Gastroesophageal sphincter (tissue), 4 donors: ENCODE data around the gene ICA1. TPM values are rescaled to one million over a fixed set of nuclear protein-coding genes. Genes with fewer than 3 reads are reported as not detected.
A peak's percentile ranks its signal among the peaks of the same experiment; 100 is the strongest.

Source experiments
- ATAC-seq: fragments of 150-250 bp; one replicate; pipeline ENCODE4 v1.9.1; 2016; ENCODE audit warnings: mild to moderate bottlenecking, moderate library complexity
- H3K27ac ChIP-seq, 4 donors: fragments of 200-600 bp; sonication (generic) in 3 of 4; 1 replicate in 3 of 4; 2 replicates in 1 of 4; pipeline ENCODE4 v1.5.1; 2016 to 2019
- H3K27me3 ChIP-seq: fragments of 200-600 bp; sonication (generic); one replicate; pipeline ENCODE4 v1.5.1; 2019
- H3K36me3 ChIP-seq, 2 donors: fragments of 200-600 bp; sonication (generic); one replicate each; pipeline ENCODE4 v1.5.1; 2019; ENCODE audit warnings: control low read depth in 1 of 2
- H3K4me1 ChIP-seq, 3 donors: fragments of 200-600 bp; sonication (generic); 1 replicate in 2 of 3; 2 replicates in 1 of 3; pipeline ENCODE4 v1.5.1; 2016 to 2019; ENCODE audit warnings: control low read depth in 2 of 3
- H3K4me3 ChIP-seq, 2 donors: fragments of 200-600 bp; sonication (generic); one replicate each; pipeline ENCODE4 v1.5.1; 2019; ENCODE audit warnings: mild to moderate bottlenecking in 1 of 2, moderate library complexity in 1 of 2
- H3K9me3 ChIP-seq, 3 donors: fragments of 200-600 bp; sonication (generic); one replicate each; pipeline ENCODE4 v1.5.1; 2017 to 2019; ENCODE audit warnings: control low read depth in 2 of 3
- EP300 ChIP-seq: sonication (generic); formaldehyde crosslinking; IDR thresholded peaks from one replicate; pipeline ENCODE4 v1.6.1; 2017; ENCODE audit warnings: antibody characterized with exemption, mild to moderate bottlenecking
- POLR2A ChIP-seq, 2 donors: fragments of 450-650 bp; IDR thresholded peaks; one replicate each; pipeline ENCODE4 v1.6.1; 2017; ENCODE audit warnings: antibody characterized with exemption in 2 of 2, mild to moderate bottlenecking in 2 of 2, moderate library complexity in 1 of 2
- POLR2AphosphoS5 ChIP-seq: sonication (generic); formaldehyde crosslinking; IDR thresholded peaks from one replicate; pipeline ENCODE4 v1.6.1; 2017; ENCODE audit warnings: antibody characterized with exemption
- WGBS, 2 donors: methylation state at CpG; one replicate each; pipeline ENCODE4 v1.1.5; 2018; ENCODE audit warnings: low coverage in 1 of 2; 5-methylcytosine and 5-hydroxymethylcytosine counted together
- total RNA-seq, 4 donors: library from RNA; depleted of rRNA; stranded (reverse); fragments of >200 nt; gene quantifications; one replicate each; pipeline ENCODE4 v1.1.0, GENCODE V29; 2016
- TF ChIP-seq, protein P1 (sequence below), 4 experiments: fragments of 200-600 bp in 2 of 4; fragments of 450-650 bp in 2 of 4; sonication (generic) in 1 of 4; IDR thresholded peaks; one replicate each; pipeline ENCODE4 v1.5.1; 2017 to 2019; ENCODE audit warnings: antibody characterized with exemption in 4 of 4, mild to moderate bottlenecking in 2 of 4, moderate library complexity in 2 of 4

The ICA1 gene
- total RNA-seq, 4 donors from 2014 or later, result 6.6 to 11.7 (median 8.2) TPM

DNA sequence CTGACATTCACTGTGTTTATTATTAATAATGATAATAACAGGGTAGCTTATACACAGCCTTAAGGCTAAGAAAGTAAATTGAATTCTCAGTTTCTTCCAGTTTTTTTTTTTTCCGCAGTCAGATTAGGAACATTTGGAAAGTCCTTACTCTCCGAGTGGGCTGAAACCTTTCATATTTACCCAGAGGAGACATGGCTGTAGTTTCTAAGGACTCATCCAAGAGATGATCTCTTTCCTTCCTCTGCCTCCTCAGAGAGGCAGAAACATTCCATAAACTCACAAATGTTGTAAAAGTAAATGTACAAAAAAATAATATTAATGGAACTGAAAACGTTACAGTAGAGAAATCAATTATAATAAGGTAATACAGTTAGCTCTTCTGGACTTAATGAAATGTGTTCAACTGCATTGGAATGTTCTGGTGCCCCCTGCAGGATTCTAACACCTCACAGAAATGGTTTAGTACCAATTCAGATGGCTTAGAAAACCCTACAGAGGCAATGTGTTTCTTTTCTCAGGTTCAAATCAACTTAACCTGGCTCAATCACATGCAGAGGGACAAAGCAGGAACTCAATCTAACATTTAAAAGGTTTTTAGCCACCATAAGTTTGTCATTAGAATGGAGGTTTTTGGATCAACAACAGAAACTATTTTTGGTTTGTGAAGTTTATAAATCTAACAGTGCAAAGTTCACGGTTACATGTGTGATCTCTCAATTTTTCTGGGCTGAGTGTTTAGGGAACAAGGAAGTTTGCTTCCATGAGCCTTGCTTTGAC lies 71.7 kb downstream of the ICA1 start:
- Histone ChIP-seq H3K27me3 (no peaks in the 10 kb centered on the region), H3K27ac (no peak overlapping the region), H3K36me3 (no peaks in the 10 kb centered on the region), H3K9me3 (no peaks in the 10 kb centered on the region), H3K4me1 (peaks cover 0 to 10% (median 0%) of the 10 kb centered on the region in 3 donors), H3K4me3 (no peak overlapping the region)
- 15 to 25% methylated on average over 3 to 4 of the region's 4 CpGs for WGBS, 2 donors
- ATAC-seq, result no peak
- TF ChIP-seq POLR2A (IDR thresholded peaks at IDR 0.05) (no peak), POLR2AphosphoS5 (no peak), EP300 (no peak)
- TF ChIP-seq, protein P1, sequence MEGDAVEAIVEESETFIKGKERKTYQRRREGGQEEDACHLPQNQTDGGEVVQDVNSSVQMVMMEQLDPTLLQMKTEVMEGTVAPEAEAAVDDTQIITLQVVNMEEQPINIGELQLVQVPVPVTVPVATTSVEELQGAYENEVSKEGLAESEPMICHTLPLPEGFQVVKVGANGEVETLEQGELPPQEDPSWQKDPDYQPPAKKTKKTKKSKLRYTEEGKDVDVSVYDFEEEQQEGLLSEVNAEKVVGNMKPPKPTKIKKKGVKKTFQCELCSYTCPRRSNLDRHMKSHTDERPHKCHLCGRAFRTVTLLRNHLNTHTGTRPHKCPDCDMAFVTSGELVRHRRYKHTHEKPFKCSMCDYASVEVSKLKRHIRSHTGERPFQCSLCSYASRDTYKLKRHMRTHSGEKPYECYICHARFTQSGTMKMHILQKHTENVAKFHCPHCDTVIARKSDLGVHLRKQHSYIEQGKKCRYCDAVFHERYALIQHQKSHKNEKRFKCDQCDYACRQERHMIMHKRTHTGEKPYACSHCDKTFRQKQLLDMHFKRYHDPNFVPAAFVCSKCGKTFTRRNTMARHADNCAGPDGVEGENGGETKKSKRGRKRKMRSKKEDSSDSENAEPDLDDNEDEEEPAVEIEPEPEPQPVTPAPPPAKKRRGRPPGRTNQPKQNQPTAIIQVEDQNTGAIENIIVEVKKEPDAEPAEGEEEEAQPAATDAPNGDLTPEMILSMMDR (IDR thresholded peaks at IDR 0.05), result peak in 3 of 4 experiments; percentile 34 to 61 (median 53)

DNA sequence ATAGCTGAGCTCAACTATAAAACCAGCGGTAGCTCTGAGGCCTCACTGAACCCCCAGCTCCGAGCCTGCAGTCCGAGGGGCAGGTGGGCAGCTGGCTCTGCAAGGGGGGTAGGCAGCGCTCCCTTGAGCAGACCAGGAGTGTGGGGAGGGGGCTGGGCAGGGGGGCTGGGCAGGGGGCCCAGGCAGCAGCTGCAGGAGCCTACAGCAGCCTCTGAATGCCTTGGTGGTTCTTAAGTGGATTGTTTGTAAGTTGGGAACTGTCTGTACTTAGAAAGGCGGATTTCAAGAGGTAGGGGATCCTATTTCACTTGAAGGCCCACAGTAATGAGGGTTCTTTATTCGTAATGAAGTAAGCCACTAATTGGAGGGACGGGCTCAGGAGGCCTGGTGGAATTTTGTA lies 72.3 kb downstream of the ICA1 start:
- peaks cover 0 to 10% (median 0%) of the 10 kb centered on the region in 3 donors for H3K4me1 ChIP-seq
- no peaks in the 10 kb centered on the region for H3K27me3 ChIP-seq
- no peaks in the 10 kb centered on the region for H3K36me3 ChIP-seq
- H3K4me3 ChIP-seq, result no peak overlapping the region
- no peaks in the 10 kb centered on the region for H3K9me3 ChIP-seq
- no peak for TF ChIP-seq POLR2A (IDR thresholded peaks at IDR 0.05)
- no peak for TF ChIP-seq EP300
- TF ChIP-seq, protein P1 (IDR thresholded peaks at IDR 0.05), result no peak
- TF ChIP-seq POLR2AphosphoS5, result no peak
- 59 to 75% methylated on average over 3 of the region's 7 CpGs for WGBS, 2 donors
- no peak for ATAC-seq
- no peak overlapping the region for H3K27ac ChIP-seq

DNA sequence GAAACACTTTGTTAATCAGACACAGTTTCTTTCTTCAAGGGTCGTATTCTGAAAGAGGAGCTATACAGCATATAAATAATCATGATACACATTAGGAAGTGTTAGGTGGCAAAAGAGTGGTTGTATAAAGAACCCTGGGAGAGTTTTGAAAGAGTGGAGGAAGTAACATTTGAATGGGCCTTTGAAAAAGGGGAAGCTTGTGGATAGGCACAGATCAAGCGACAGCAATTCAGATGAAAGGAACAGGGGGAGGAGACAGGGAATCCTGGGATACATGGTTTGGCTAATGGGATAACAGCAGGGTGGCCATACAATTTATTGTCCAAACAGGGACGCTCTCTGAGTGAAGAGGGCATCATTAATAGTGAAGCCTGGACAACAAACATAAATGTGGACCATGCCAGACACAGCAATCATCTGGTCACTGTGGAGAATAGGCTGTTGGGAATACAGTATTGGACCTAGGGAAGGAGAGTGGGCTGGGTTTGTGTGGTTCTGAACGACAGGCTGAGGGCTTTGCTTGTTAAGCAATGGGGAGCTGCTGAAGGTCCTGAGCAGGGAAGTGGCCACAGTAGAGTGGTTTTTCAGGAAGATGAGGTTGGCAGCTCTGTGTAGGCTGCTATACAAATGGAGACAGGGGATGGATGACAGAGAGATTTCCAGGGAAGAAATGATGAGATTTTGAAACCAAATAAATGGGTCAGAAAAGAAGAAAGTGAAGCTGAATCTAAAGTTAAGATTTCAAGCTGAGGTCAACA lies 75.9 kb downstream of the ICA1 start:
- no peak for ATAC-seq
- TF ChIP-seq, protein P1 (IDR thresholded peaks at IDR 0.05), result no peak
- TF ChIP-seq POLR2AphosphoS5, result no peak
- no peak for TF ChIP-seq EP300
- no peak for TF ChIP-seq POLR2A (IDR thresholded peaks at IDR 0.05)
- Histone ChIP-seq H3K27ac (no peak overlapping the region), H3K27me3 (no peaks in the 10 kb centered on the region), H3K4me3 (no peak overlapping the region), H3K4me1 (peaks cover 0 to 10% (median 0%) of the 10 kb centered on the region in 3 donors), H3K36me3 (no peaks in the 10 kb centered on the region), H3K9me3 (no peaks in the 10 kb centered on the region)
- WGBS, 2 donors, result 76 to 86% methylated on average over 2 to 4 of the region's 4 CpGs

DNA sequence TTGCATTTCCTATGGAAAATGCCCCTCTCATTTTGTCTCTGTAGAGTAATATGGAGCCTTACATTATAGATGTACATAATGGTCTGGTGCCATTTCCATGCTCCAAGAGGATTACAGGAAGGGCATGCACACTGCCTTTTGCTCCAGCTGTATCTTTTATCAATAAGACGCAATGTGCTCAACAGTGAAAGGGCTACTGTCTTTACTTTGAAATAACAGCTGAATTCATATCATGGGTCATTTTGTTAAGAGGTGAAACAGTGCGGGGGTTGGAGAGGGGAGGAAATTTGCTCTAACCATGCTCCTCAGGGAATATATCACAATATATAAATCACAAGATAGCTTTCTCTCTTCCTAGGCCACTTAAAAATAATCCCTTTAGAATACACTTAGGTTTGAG lies 77.7 kb downstream of the ICA1 start:
- TF ChIP-seq, protein P1 (IDR thresholded peaks at IDR 0.05), result no peak
- TF ChIP-seq EP300 (no peak), POLR2AphosphoS5 (no peak), POLR2A (IDR thresholded peaks at IDR 0.05) (no peak)
- no peaks in the 10 kb centered on the region for H3K4me1 ChIP-seq

More for the DNA sequence above, 77.7 kb downstream of the ICA1 start:
- H3K9me3 ChIP-seq, result no peaks in the 10 kb centered on the region
- no peak overlapping the region for H3K4me3 ChIP-seq
- WGBS, 2 donors, result 84 to 86% methylated on average over 2 of the region's 2 CpGs
- no peaks in the 10 kb centered on the region for H3K36me3 ChIP-seq
- no peaks in the 10 kb centered on the region for H3K27me3 ChIP-seq
- ATAC-seq, result no peak
- H3K27ac ChIP-seq, result no peak overlapping the region
